H1 (cell line): ENCODE data around the gene BABAM2. TPM values are rescaled to one million over a fixed set of nuclear protein-coding genes. Genes with fewer than 3 reads are reported as not detected.

Experiments used
- CTCF ChIA-PET: fragments of 300-600 bp; sonication (Branson Sonifier 250); formaldehyde crosslinking; loops from one replicate; lab custom pipeline; 2021; ENCODE audit not compliant: partially characterized antibody; lab: Charles Lee
- POLR2A ChIA-PET: fragments of 300-600 bp; sonication (Branson Sonifier 250); formaldehyde crosslinking; loops from one replicate; lab custom pipeline; 2021; ENCODE audit warnings: inconsistent platforms; ENCODE audit not compliant: partially characterized antibody; lab: Charles Lee
- DNase-seq, 2 experiments: peaks; one replicate each; pipeline versions ENCODE4 v3.0.0 to v3.0.0-alpha.2; 2010 to 2022; ENCODE audit warnings: low spot score in 2 of 2, low read depth in 1 of 2, mixed read lengths in 1 of 2
- FAIRE-seq: peaks from 2 replicates; lab custom pipeline; 2011; peaks lifted over from hg19 to GRCh38; lab: Jason Lieb, UNC
- H2AFZ ChIP-seq: 2 replicates; pipeline ENCODE4 v1.8.1; 2012; ENCODE audit warnings: low read length, inconsistent platforms
- H2AK5ac ChIP-seq: 2 replicates; pipeline ENCODE4 v1.6.1; 2013; ENCODE audit warnings: low read depth, low read length
- H2BK120ac ChIP-seq: replicated peaks from 2 replicates; pipeline ENCODE3; 2013; ENCODE audit warnings: low read depth, low read length, inconsistent platforms
- H2BK12ac ChIP-seq: 2 replicates; pipeline ENCODE4 v1.6.1; 2013; ENCODE audit warnings: low read depth, low read length
- H2BK15ac ChIP-seq: 2 replicates; pipeline ENCODE4 v1.6.1; 2013; ENCODE audit warnings: low read length
- H2BK20ac ChIP-seq: 2 replicates; pipeline ENCODE4 v1.6.1; 2013; ENCODE audit warnings: low read length
- H2BK5ac ChIP-seq: 2 replicates; pipeline ENCODE4 v1.6.1; 2013; ENCODE audit warnings: low read depth, low read length
- H3K14ac ChIP-seq: 2 replicates; pipeline ENCODE4 v1.6.1; 2013; ENCODE audit warnings: inconsistent platforms; ENCODE audit not compliant: insufficient read length
- H3K18ac ChIP-seq: 2 replicates; pipeline ENCODE4 v1.6.1; 2013; ENCODE audit warnings: low read length; ENCODE audit errors: extremely low read depth
- H3K23ac ChIP-seq: 2 replicates; pipeline ENCODE4 v1.6.1; 2013; ENCODE audit warnings: inconsistent platforms; ENCODE audit not compliant: insufficient read length
- H3K23me2 ChIP-seq: 2 replicates; pipeline ENCODE4 v1.6.1; 2013; ENCODE audit warnings: low read depth, low read length
- H3K27ac ChIP-seq: 2 replicates; pipeline ENCODE4 v1.6.1; 2011; ENCODE audit warnings: low read depth, low read length, inconsistent platforms
- H3K27me3 ChIP-seq, 4 experiments: replicated peaks in 1 of 4; 1 replicate in 1 of 4; 2 replicates in 3 of 4; pipeline versions ENCODE4 v1.6.1 to v1.8.1; 2011 to 2013; ENCODE audit warnings: low read length in 3 of 4, mild to moderate bottlenecking in 3 of 4, inconsistent platforms in 2 of 4, mixed read lengths in 2 of 4, moderate library complexity in 1 of 4; ENCODE audit not compliant: control insufficient read depth in 3 of 4, insufficient read depth in 3 of 4; ENCODE audit errors: extremely low read depth in 1 of 4
- H3K36me3 ChIP-seq, 4 experiments: 2 replicates each; pipeline versions ENCODE4 v1.6.1 to v1.8.1; 2011 to 2013; ENCODE audit warnings: mild to moderate bottlenecking in 4 of 4, low read length in 3 of 4, moderate library complexity in 2 of 4, control low read depth in 1 of 4, inconsistent platforms in 1 of 4; ENCODE audit not compliant: insufficient read depth in 4 of 4, control insufficient read depth in 2 of 4
- H3K4ac ChIP-seq: replicated peaks from 2 replicates; pipeline ENCODE3; 2013; ENCODE audit warnings: low read length, low read depth, mixed read lengths, inconsistent platforms; ENCODE audit not compliant: insufficient read length
- H3K4me1 ChIP-seq, 4 experiments: replicated peaks in 1 of 4; 1 replicate in 1 of 4; 2 replicates in 3 of 4; pipeline versions ENCODE4 v1.6.1 to v1.8.1; 2011 to 2013; ENCODE audit warnings: low read length in 3 of 4, inconsistent platforms in 2 of 4, mixed read lengths in 1 of 4; ENCODE audit not compliant: insufficient read depth in 4 of 4, control insufficient read depth in 3 of 4
- H3K4me2 ChIP-seq, 2 experiments: 2 replicates each; pipeline versions ENCODE4 v1.6.1 to v1.8.1; 2011 to 2013; ENCODE audit warnings: low read depth in 2 of 2, low read length in 2 of 2, control low read depth in 1 of 2, inconsistent platforms in 1 of 2, mild to moderate bottlenecking in 1 of 2; ENCODE audit not compliant: insufficient read depth in 1 of 2
- H3K4me3 ChIP-seq, 4 experiments: fragments of 200-600, 300-600 bp in 1 of 4; sonication (generic), shearing (Covaris generic), sonication (Bioruptor Twin) in 1 of 4; 2 replicates each; pipeline versions ENCODE4 v1.5.1 to v1.8.1; 2011 to 2016; ENCODE audit warnings: low read length in 4 of 4, low read depth in 3 of 4, control low read depth in 2 of 4, inconsistent platforms in 2 of 4, mild to moderate bottlenecking in 2 of 4, mixed read lengths in 1 of 4, moderate library complexity in 1 of 4; ENCODE audit not compliant: insufficient read depth in 2 of 4; ENCODE audit errors: extremely low read depth in 1 of 4
- H3K56ac ChIP-seq: replicated peaks from 2 replicates; pipeline ENCODE3; 2013; ENCODE audit warnings: low read depth, mild to moderate bottlenecking, mixed read lengths, low read length, inconsistent platforms; ENCODE audit not compliant: insufficient read length
- H3K79me1 ChIP-seq: 2 replicates; pipeline ENCODE4 v1.6.1; 2013; ENCODE audit warnings: low read depth, low read length, control low read depth
- H3K79me2 ChIP-seq, 2 experiments: 2 replicates each; pipeline versions ENCODE4 v1.6.1 to v1.8.1; 2012 to 2013; ENCODE audit warnings: low read length in 2 of 2, mild to moderate bottlenecking in 2 of 2, inconsistent platforms in 1 of 2; ENCODE audit not compliant: insufficient read depth in 2 of 2, control insufficient read depth in 1 of 2
- H3K9ac ChIP-seq, 4 experiments: replicated peaks in 1 of 4; 1 replicate in 1 of 4; 2 replicates in 3 of 4; pipeline versions ENCODE4 v1.6.1 to v1.8.1; 2011 to 2013; ENCODE audit warnings: low read depth in 3 of 4, low read length in 3 of 4, control low read depth in 2 of 4, mild to moderate bottlenecking in 2 of 4, moderate library complexity in 2 of 4, inconsistent platforms in 1 of 4; ENCODE audit errors: extremely low read depth in 1 of 4
- H3K9me3 ChIP-seq, 2 experiments: 2 replicates each; pipeline versions ENCODE4 v1.6.1 to v1.8.1; 2012 to 2013; ENCODE audit warnings: mild to moderate bottlenecking in 2 of 2, moderate library complexity in 2 of 2, control low read depth in 1 of 2, inconsistent platforms in 1 of 2, low read depth in 1 of 2, low read length in 1 of 2, mixed read lengths in 1 of 2; ENCODE audit not compliant: insufficient read depth in 2 of 2
- H4K20me1 ChIP-seq, 2 experiments: replicated peaks in 1 of 2; 2 replicates each; pipeline versions ENCODE3 to v1.8.1; 2011 to 2013; ENCODE audit warnings: inconsistent platforms in 2 of 2, low read length in 2 of 2, mild to moderate bottlenecking in 1 of 2; ENCODE audit not compliant: insufficient read depth in 2 of 2, control insufficient read depth in 1 of 2
- H4K5ac ChIP-seq: 2 replicates; pipeline ENCODE4 v1.6.1; 2013; ENCODE audit warnings: low read length, low read depth, mixed read lengths, inconsistent platforms; ENCODE audit not compliant: insufficient read length
- H4K8ac ChIP-seq: 2 replicates; pipeline ENCODE4 v1.8.0; 2013; ENCODE audit warnings: mild to moderate bottlenecking, moderate library complexity, low read length, inconsistent platforms; ENCODE audit not compliant: insufficient read depth; ENCODE audit errors: extremely low read depth
- H4K91ac ChIP-seq: replicated peaks from 2 replicates; pipeline ENCODE3; 2013; ENCODE audit warnings: low read length, mixed read lengths, inconsistent platforms; ENCODE audit not compliant: insufficient read length
- BRCA1 ChIP-seq: IDR thresholded peaks from 2 replicates; pipeline ENCODE4 v1.6.1; 2012; ENCODE audit warnings: low read depth, low read length, improper control_type of control experiment
- CREB1 ChIP-seq: IDR thresholded peaks from 2 replicates; pipeline ENCODE4 v1.6.1; 2012; ENCODE audit warnings: inconsistent platforms
- FOSL1 ChIP-seq: IDR thresholded peaks from 2 replicates; pipeline ENCODE4 v1.6.1; 2011; ENCODE audit warnings: mild to moderate bottlenecking, low read depth, low read length, moderate library complexity; ENCODE audit not compliant: insufficient read depth
- GABPA ChIP-seq: IDR thresholded peaks from 2 replicates; pipeline ENCODE4 v1.6.1; 2011; ENCODE audit warnings: mild to moderate bottlenecking, low read length, moderate library complexity, borderline replicate concordance; ENCODE audit not compliant: insufficient read depth
- KDM5A ChIP-seq: fragments of 200-600 bp; IDR thresholded peaks from 2 replicates; pipeline ENCODE4 v1.7.1; 2012; ENCODE audit warnings: mild to moderate bottlenecking, low read length, inconsistent platforms, mixed read lengths
- NANOG ChIP-seq: IDR thresholded peaks from 2 replicates; pipeline ENCODE4 v1.6.1; 2011; ENCODE audit warnings: low read length, low read depth, mild to moderate bottlenecking, inconsistent platforms; ENCODE audit not compliant: insufficient read depth, poor library complexity, severe bottlenecking
- NRF1 ChIP-seq: IDR thresholded peaks from 2 replicates; pipeline ENCODE4 v1.6.1; 2011; ENCODE audit warnings: mild to moderate bottlenecking, low read depth, low read length, improper control_type of control experiment
- PHF8 ChIP-seq: fragments of 200-600 bp; sonication (generic); conservative IDR thresholded peaks from 2 replicates; pipeline ENCODE4 v1.7.1; 2012; ENCODE audit warnings: low read depth, mild to moderate bottlenecking, inconsistent platforms, low read length, moderate library complexity
- SP1 ChIP-seq: IDR thresholded peaks from 2 replicates; pipeline ENCODE4 v1.6.1; 2011; ENCODE audit warnings: low read depth, low read length
- SRF ChIP-seq: IDR thresholded peaks from 2 replicates; pipeline ENCODE4 v1.6.1; 2011; ENCODE audit warnings: mild to moderate bottlenecking, low read depth, low read length, moderate library complexity
- polyA plus RNA-seq, 7 experiments: library from polyadenylated mRNA; depleted of rRNA in 3 of 7; stranded (reverse) in 5 of 7; unstranded in 2 of 7; fragments of >200 nt in 5 of 7; fragments of 200-250 nt in 2 of 7; gene quantifications; 1 replicate in 5 of 7; 2 replicates in 1 of 7; 4 replicates in 1 of 7; pipeline versions ENCODE4 v1.2.1 to v1.2.3, GENCODE V29; 2011 to 2013; ENCODE audit warnings: missing spikeins in 2 of 7, mixed read lengths in 2 of 7
- total RNA-seq: library from RNA; stranded (reverse); fragmentation: NEBNext Ultra II Directional; extraction: Animal tissue kit (Norgen Biotek cat#: 25700); gene quantifications from 2 replicates; pipeline ENCODE4 v1.2.1, GENCODE V29; 2021

The BABAM2 gene
- total and polyA plus RNA-seq, 2 of the 8 experiments (the other 6 are each of a cell fraction or from before 2014, with no cell fraction given): 15.8 to 20.9 TPM

- H3K79me1 ChIP-seq: no peaks in the 10 kb centered on the region
- no peaks in the 10 kb centered on the region for H3K79me2 ChIP-seq
- no peak for DNase-seq
- H3K9me3 ChIP-seq: no peaks in the 10 kb centered on the region
- H3K27ac ChIP-seq: no peak overlapping the region
- H2AFZ ChIP-seq: no peak overlapping the region
- H3K27me3 ChIP-seq: no peaks in the 10 kb centered on the region
- CTCF ChIA-PET: interaction anchor here (0.6 kb wide), 1 partner anchor 496 kb away, joined by 4 read pairs; no protein-coding TSS in a partner anchor
- H3K14ac ChIP-seq: no peak overlapping the region
- no peaks in the 10 kb centered on the region for H4K20me1 ChIP-seq
- H4K5ac ChIP-seq: no peak overlapping the region
- POLR2A ChIA-PET: interaction anchor here (1.1 kb wide), 1 partner anchor 8 kb away, joined by 3 read pairs; no protein-coding TSS in a partner anchor
- no peak overlapping the region for H3K9ac ChIP-seq
- no peak overlapping the region for H4K8ac ChIP-seq
- H3K23ac ChIP-seq: no peak overlapping the region
- H3K23me2 ChIP-seq: no peaks in the 10 kb centered on the region
- no peak overlapping the region for H2BK5ac ChIP-seq
- no peaks in the 10 kb centered on the region for H3K4me1 ChIP-seq
- H3K4ac ChIP-seq: no peak overlapping the region
- H2BK15ac ChIP-seq: no peak overlapping the region
- H2BK20ac ChIP-seq: no peak overlapping the region
- no peak overlapping the region for H3K4me2 ChIP-seq
- H3K4me3 ChIP-seq: no peak overlapping the region
- H2BK12ac ChIP-seq: no peak overlapping the region
- no peak overlapping the region for H4K91ac ChIP-seq
- TF ChIP-seq PHF8 (no peak), NANOG (no peak), FOSL1 (no peak), NRF1 (no peak), SP1 (no peak), GABPA (no peak), CREB1 (no peak), BRCA1 (no peak), KDM5A (no peak), SRF (no peak)
- TF ChIP-seq, all 59 proteins: peak for 0
- H3K36me3 ChIP-seq: no peaks in the 10 kb centered on the region
- no peak overlapping the region for H3K56ac ChIP-seq
- FAIRE-seq: no peak
- H2AK5ac ChIP-seq: no peak overlapping the region
- no peak overlapping the region for H2BK120ac ChIP-seq
- H3K18ac ChIP-seq: no peak overlapping the region
Measured at GRCh38 chr2:28142386-28142785, 251.9 kb downstream of the BABAM2 start.
